ENCODE data around the gene GABRA5. TPM values are rescaled to one million over a fixed set of nuclear protein-coding genes. Genes with fewer than 3 reads are reported as not detected.
"Not testable (repeated sequence)": the region's sequence is repeated elsewhere in the genome, so short reads cannot be mapped to it uniquely, and the experiment has no call there.

The GABRA5 gene
- total RNA-seq, 1 donor from 2014 or later, result not detected

DNA sequence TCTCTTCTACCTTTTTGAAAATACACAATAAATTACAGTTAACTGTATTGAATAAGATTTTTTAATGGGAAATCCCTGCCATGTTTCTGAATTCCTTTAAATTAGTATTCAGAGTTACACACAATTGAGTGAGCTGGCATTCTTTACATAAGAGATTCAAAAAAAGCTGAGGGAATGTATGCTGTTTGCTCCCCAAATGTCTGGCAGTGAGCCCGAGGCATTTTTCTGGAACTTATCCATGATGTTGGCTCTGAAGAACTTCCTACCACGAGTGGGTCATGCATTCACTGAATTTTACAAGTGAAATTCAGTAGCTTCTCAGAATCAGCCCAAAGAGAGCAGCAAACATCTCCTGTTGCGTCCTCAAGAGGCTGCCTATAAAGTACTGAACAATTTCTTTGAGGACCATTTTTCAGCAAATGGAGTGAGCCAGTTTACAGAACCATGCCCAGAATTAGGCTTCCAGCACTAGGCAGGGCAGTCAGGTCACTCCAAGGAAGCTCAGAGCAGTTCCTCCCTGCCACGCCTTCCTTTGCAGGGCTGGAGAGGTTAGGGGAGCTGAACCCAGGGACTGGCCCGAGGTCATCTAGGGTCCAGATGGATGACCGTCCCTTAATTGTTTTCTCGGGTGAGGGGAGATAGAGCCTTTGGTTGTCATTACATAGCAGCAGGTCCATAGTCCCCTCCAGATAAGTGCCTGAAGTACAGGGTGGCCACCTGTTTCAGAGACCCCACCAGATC, 21.2 kb downstream of the GABRA5 start:
- intact Hi-C loops (cut with micrococcal nuclease), result no loop called here
- no peaks in the 10 kb centered on the region for H3K27me3 Mint-ChIP-seq
- peak; percentile 33 for DNase-seq
- H3K9me3 Mint-ChIP-seq, result peaks cover 7% of the 10 kb centered on the region
- no peaks in the 10 kb centered on the region for H3K36me3 Mint-ChIP-seq (ENCODE audit: low read depth)
- H3K27ac Mint-ChIP-seq, result no peak overlapping the region
- no peaks in the 10 kb centered on the region for H3K4me1 Mint-ChIP-seq
- H3K4me3 Mint-ChIP-seq, result no peak overlapping the region

- no peaks in the 10 kb centered on the region for H3K27me3 Mint-ChIP-seq
- intact Hi-C loops (cut with micrococcal nuclease), result no loop called here
Measured at GRCh38 chr15:26888761-26889160, 21.9 kb downstream of the GABRA5 start.

DNA sequence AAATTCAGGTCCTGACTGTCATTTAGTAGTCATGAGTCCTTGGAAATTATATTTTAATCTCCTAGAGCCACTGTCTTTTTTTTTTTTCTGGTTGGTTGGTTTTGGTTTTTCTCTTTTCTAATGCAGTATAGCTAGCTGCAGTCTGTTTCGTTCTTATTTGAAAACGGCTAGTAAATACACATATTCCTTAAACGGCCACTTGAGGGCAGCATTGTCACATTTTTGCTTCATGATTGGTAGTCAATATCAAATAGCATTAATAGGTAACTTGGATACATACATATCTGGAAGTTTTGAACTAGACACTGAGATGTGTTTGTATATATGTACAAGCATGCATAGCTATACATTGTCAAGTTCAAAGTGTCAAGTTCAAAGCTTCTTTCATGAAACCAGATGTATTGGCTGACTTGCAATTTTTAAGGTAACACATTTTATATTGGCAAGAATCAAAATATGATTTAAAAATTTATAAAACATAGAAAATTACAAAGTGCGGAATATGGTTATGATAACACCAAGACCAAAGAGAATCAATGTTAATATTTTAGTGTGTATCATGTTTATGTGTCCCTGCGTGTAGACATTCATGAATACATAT, 22.5 kb downstream of the GABRA5 start:
- intact Hi-C loops (cut with micrococcal nuclease), result no loop called here
- no peak overlapping the region for H3K4me3 Mint-ChIP-seq
- DNase-seq, result peak; percentile 79
- no peaks in the 10 kb centered on the region for H3K27me3 Mint-ChIP-seq
- H3K36me3 Mint-ChIP-seq (ENCODE audit: low read depth), result no peaks in the 10 kb centered on the region
- no peak overlapping the region for H3K27ac Mint-ChIP-seq
- peaks cover 8% of the 10 kb centered on the region for H3K9me3 Mint-ChIP-seq
- H3K4me1 Mint-ChIP-seq, result no peaks in the 10 kb centered on the region

More at GRCh38 chr15:26888761-26889160, 21.9 kb downstream of the GABRA5 start:
- DNase-seq, result peak; percentile 49
- peaks cover 8% of the 10 kb centered on the region for H3K9me3 Mint-ChIP-seq
- H3K4me1 Mint-ChIP-seq, result no peaks in the 10 kb centered on the region
- H3K36me3 Mint-ChIP-seq (ENCODE audit: low read depth), result no peaks in the 10 kb centered on the region
- H3K27ac Mint-ChIP-seq, result no peak overlapping the region
- no peak overlapping the region for H3K4me3 Mint-ChIP-seq

- intact Hi-C loops (cut with micrococcal nuclease), result loop anchor here (2.0 kb wide), 1 partner anchor 126 kb away; no protein-coding TSS in a partner anchor
- no peak overlapping the region for H3K27ac Mint-ChIP-seq
Measured at GRCh38 chr15:26890451-26890850, 23.6 kb downstream of the GABRA5 start.

DNA sequence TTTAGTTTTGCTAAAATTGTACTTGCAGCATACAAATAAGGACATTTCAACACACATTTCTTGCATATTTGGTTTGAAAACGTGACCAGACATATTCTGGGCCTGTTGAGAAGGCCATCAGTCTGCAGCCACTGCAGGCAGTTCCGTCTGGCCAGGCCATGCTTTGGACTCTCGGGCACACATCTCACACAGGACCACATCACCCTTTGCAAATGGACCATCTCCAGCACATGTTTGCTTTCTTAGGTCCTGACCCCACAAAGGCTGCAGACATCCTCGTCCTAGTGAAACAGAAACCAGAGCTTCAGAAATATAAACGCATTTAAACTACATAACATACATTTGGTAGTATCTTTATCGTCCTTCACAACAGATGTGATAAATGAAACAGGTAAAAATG, 24.1 kb downstream of the GABRA5 start:
- H3K9me3 Mint-ChIP-seq, result peaks cover 8% of the 10 kb centered on the region
- no peaks in the 10 kb centered on the region for H3K27me3 Mint-ChIP-seq
- DNase-seq, result no peak
- no peaks in the 10 kb centered on the region for H3K4me1 Mint-ChIP-seq
- H3K36me3 Mint-ChIP-seq (ENCODE audit: low read depth), result no peaks in the 10 kb centered on the region
- intact Hi-C loops (cut with micrococcal nuclease), result loop anchor here (2.0 kb wide), 1 partner anchor 126 kb away; no protein-coding TSS in a partner anchor
- H3K4me3 Mint-ChIP-seq, result no peak overlapping the region
- H3K27ac Mint-ChIP-seq, result no peak overlapping the region

More at GRCh38 chr15:26890451-26890850, 23.6 kb downstream of the GABRA5 start:
- DNase-seq, result no peak
- H3K4me1 Mint-ChIP-seq, result no peaks in the 10 kb centered on the region
- no peaks in the 10 kb centered on the region for H3K27me3 Mint-ChIP-seq
- H3K36me3 Mint-ChIP-seq (ENCODE audit: low read depth), result no peaks in the 10 kb centered on the region
- no peak overlapping the region for H3K4me3 Mint-ChIP-seq
- peaks cover 8% of the 10 kb centered on the region for H3K9me3 Mint-ChIP-seq

- Mint-ChIP-seq H3K27me3 (no peaks in the 10 kb centered on the region), H3K27ac (no peak overlapping the region), H3K4me1 (no peaks in the 10 kb centered on the region), H3K36me3 (ENCODE audit: low read depth) (no peaks in the 10 kb centered on the region), H3K9me3 (peaks cover 8% of the 10 kb centered on the region), H3K4me3 (no peak overlapping the region)
- intact Hi-C loops (cut with micrococcal nuclease), result loop anchor here (2.0 kb wide), 1 partner anchor 125 kb away; no protein-coding TSS in a partner anchor
- DNase-seq, result peak; percentile 80
Measured at GRCh38 chr15:26891448-26892181, 24.8 kb downstream of the GABRA5 start.

DNA sequence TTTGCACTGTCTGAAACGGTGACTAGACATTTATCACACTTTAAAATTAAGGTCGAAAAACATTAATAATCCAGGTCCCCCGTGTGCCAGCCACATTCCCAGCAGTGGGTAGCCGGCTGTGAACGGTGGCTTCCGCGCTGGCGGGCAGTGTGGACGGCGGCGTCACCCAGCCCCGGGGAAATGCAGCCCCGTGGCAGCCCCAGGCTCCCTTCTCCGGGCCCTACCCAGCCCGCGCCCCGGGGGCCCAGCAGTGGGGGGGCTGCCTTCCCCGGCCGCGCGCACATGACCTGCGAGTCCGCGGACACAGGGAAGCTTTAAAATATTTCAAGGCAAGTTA, 25.3 kb downstream of the GABRA5 start:
- peak; percentile 29 for DNase-seq
- Mint-ChIP-seq H3K4me1 (no peaks in the 10 kb centered on the region), H3K27ac (no peak overlapping the region), H3K9me3 (peaks cover 8% of the 10 kb centered on the region), H3K36me3 (ENCODE audit: low read depth) (no peaks in the 10 kb centered on the region), H3K27me3 (no peaks in the 10 kb centered on the region), H3K4me3 (no peak overlapping the region)
- intact Hi-C loops (cut with micrococcal nuclease), result no loop called here

DNA sequence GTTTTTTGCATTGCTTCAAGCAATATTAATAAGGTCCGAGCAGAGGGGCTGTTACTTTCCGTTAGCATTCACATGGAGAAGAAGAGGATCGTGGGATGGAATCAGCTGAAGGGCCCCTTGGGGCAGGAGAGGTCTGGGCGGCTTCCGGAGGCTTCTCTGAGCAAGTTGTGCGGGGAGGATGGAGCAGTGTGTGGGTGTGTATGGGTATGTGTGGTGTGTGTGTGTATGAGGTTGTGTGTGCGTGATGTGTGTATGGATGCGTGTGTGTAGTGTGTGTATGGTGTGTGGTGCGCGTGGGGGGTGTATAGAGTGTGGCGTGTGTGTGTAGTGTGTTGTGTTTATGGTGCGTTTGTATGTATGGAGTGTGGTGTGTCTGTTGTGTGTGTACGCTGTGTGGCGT, 25.8 kb downstream of the GABRA5 start:
- H3K27ac Mint-ChIP-seq, result no peak overlapping the region
- DNase-seq, result peak; percentile 30
- H3K9me3 Mint-ChIP-seq, result peaks cover 8% of the 10 kb centered on the region
- no peaks in the 10 kb centered on the region for H3K27me3 Mint-ChIP-seq
- intact Hi-C loops (cut with micrococcal nuclease), result no loop called here
- H3K36me3 Mint-ChIP-seq (ENCODE audit: low read depth), result no peaks in the 10 kb centered on the region
- no peak overlapping the region for H3K4me3 Mint-ChIP-seq
- H3K4me1 Mint-ChIP-seq, result no peaks in the 10 kb centered on the region

DNA sequence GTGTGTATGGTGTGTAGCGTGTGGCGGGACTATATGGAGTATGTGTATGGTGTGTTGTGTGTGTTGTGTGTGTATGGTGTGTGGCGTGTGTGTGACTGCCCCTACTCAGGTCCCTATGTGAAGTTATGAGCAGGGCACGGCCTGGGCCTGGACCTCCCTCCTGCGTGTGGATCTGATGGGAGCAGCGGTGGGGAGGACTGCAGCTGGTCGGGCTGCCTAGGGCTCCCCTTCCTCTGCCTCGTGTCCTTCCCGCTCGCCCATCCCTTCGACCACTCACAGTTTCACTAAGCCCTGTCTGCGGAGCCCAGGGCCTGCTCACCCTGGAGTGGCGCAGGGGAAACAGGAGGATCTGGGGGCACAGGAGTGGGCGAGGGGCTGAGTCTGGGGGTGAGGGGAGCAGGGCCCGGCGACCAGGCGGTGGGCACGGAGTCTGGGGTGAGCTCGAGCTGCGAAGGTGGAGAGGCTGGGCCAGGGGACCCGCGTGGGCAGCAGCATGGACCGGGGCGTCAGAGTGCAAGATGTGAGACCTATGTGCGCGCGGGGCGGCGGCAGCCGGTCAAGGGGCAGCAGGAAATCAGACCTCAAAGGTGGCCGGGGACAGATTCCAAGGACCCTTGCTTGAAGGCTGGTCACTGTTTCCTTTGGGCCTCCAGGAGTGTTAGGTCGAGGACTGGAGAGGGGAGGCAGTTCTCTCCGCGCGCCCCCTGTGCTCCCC, 26.6 kb downstream of the GABRA5 start:
- no peaks in the 10 kb centered on the region for H3K4me1 Mint-ChIP-seq
- H3K36me3 Mint-ChIP-seq (ENCODE audit: low read depth), result no peaks in the 10 kb centered on the region
- H3K4me3 Mint-ChIP-seq, result no peak overlapping the region
- peak; percentile 34 for DNase-seq
- no peak overlapping the region for H3K27ac Mint-ChIP-seq
- intact Hi-C loops (cut with micrococcal nuclease), result no loop called here
- H3K9me3 Mint-ChIP-seq, result peaks cover 8% of the 10 kb centered on the region
- H3K27me3 Mint-ChIP-seq, result no peaks in the 10 kb centered on the region

DNA sequence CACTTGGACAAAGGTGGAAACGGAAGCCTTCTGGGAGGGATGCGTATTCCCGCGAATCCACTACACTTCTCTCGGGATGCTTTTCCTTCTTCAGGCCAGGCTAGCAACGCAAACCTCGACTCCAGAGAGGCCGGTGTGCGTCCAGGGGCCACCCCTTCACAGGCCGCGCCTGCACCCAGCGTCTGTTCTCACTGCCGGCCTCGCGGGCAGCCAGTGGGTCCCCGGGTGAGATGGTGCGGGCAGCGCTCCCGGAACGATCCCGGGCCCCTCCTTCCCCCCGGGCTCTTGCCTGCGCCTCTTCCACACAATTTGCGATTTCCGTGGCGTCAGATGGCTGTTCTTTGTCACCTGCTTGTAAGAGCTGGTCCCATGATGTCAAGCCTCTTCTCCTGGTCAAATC, 27.3 kb downstream of the GABRA5 start:
- H3K27me3 Mint-ChIP-seq, result no peaks in the 10 kb centered on the region
- peaks cover 8% of the 10 kb centered on the region for H3K9me3 Mint-ChIP-seq
- DNase-seq, result peak; percentile 30
- intact Hi-C loops (cut with micrococcal nuclease), result no loop called here
- H3K36me3 Mint-ChIP-seq (ENCODE audit: low read depth), result no peaks in the 10 kb centered on the region
- H3K4me1 Mint-ChIP-seq, result no peaks in the 10 kb centered on the region
- H3K4me3 Mint-ChIP-seq, result no peak overlapping the region
- no peak overlapping the region for H3K27ac Mint-ChIP-seq

DNA sequence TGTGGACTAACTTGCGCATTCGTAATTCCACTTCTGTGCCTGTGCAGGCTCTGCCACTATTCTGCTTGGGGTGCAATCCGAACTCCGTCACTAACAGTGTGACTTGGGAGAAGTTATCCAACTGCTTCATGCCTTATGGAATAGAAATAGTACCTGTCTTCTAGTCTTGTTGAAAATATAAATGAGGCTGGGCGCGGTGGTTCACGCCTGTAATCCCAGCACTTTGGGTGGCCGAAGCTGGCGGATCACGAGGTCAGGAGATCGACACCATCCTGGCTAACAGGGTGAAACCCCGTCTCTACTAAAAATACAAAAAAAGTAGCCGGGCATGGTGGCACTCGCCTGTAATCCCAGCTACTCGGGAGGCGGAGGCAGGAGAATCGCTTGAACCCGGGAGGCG, 28.5 kb downstream of the GABRA5 start:
- H3K27me3 Mint-ChIP-seq; H3K4me1 Mint-ChIP-seq; H3K4me3 Mint-ChIP-seq; H3K9me3 Mint-ChIP-seq; H3K27ac Mint-ChIP-seq; H3K36me3 Mint-ChIP-seq (ENCODE audit: low read depth); intact Hi-C loops (cut with micrococcal nuclease): not testable (repeated sequence)
- peak; percentile 13 for DNase-seq

DNA sequence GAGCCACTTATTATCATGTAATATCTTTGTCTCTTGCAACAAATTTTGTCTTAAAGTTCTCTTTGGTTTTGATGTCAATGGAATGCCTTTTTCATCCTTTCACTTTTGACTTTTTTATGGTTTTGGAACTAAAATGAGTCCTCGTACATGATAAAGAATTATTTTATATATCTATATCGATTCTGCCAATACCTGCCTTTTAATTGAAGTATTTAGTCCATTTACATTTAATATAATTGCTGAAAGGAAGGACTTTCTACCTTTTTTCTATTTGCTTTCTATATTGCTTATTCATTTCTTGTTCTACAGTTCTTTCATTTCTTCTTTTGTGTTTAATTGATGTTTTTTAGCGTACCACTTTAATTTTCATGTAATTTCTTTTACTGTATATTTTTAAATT, 32.8 kb downstream of the GABRA5 start:
- no peaks in the 10 kb centered on the region for H3K36me3 Mint-ChIP-seq (ENCODE audit: low read depth)
- no peaks in the 10 kb centered on the region for H3K27me3 Mint-ChIP-seq
- peaks cover 5% of the 10 kb centered on the region for H3K9me3 Mint-ChIP-seq
- H3K4me3 Mint-ChIP-seq, result no peak overlapping the region
- no peak overlapping the region for H3K27ac Mint-ChIP-seq
- no peak for DNase-seq
- H3K4me1 Mint-ChIP-seq, result no peaks in the 10 kb centered on the region
- intact Hi-C loops (cut with micrococcal nuclease), result no loop called here

DNA sequence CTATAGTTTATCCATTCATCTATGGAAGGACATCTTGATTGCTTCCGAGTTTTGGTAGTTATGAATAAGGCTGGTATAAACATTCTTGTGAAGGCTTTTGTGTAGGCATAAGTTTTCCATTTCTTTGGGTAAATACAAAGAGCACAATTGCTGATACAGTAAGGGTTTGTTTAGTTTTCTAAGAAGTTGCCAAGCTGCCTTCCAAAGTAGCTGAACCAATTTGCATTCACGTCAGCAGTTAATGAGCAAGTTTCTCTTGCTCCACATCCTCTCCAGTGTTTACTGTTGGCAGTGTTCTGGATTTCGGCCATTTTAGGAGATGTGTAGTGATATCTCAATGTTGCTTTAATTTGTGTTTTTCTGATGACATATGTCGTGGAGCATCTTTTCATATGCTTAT, 34.2 kb downstream of the GABRA5 start:
- DNase-seq, result no peak
- Mint-ChIP-seq H3K4me1 (no peaks in the 10 kb centered on the region), H3K4me3 (no peak overlapping the region), H3K9me3 (peaks cover 11% of the 10 kb centered on the region), H3K27ac (no peak overlapping the region), H3K36me3 (ENCODE audit: low read depth) (no peaks in the 10 kb centered on the region), H3K27me3 (no peaks in the 10 kb centered on the region)
- intact Hi-C loops (cut with micrococcal nuclease), result no loop called here

- Mint-ChIP-seq H3K27ac (no peak overlapping the region), H3K27me3 (no peaks in the 10 kb centered on the region), H3K4me3 (no peak overlapping the region)
Measured at GRCh38 chr15:26910715-26911114, 43.9 kb downstream of the GABRA5 start.

More at GRCh38 chr15:26910715-26911114, 43.9 kb downstream of the GABRA5 start:
- Mint-ChIP-seq H3K4me1 (no peaks in the 10 kb centered on the region), H3K9me3 (peaks cover 12% of the 10 kb centered on the region), H3K36me3 (ENCODE audit: low read depth) (no peaks in the 10 kb centered on the region)
- DNase-seq, result no peak
- intact Hi-C loops (cut with micrococcal nuclease), result no loop called here
